ENCODE data around the gene SDR9C7. TPM values are rescaled to one million over a fixed set of nuclear protein-coding genes. Genes with fewer than 3 reads are reported as not detected.
"Not testable (repeated sequence)": the region's sequence is repeated elsewhere in the genome, so short reads cannot be mapped to it uniquely, and the experiment has no call there.

Gene SDR9C7
- not detected in 2 replicates for total RNA-seq

DNA sequence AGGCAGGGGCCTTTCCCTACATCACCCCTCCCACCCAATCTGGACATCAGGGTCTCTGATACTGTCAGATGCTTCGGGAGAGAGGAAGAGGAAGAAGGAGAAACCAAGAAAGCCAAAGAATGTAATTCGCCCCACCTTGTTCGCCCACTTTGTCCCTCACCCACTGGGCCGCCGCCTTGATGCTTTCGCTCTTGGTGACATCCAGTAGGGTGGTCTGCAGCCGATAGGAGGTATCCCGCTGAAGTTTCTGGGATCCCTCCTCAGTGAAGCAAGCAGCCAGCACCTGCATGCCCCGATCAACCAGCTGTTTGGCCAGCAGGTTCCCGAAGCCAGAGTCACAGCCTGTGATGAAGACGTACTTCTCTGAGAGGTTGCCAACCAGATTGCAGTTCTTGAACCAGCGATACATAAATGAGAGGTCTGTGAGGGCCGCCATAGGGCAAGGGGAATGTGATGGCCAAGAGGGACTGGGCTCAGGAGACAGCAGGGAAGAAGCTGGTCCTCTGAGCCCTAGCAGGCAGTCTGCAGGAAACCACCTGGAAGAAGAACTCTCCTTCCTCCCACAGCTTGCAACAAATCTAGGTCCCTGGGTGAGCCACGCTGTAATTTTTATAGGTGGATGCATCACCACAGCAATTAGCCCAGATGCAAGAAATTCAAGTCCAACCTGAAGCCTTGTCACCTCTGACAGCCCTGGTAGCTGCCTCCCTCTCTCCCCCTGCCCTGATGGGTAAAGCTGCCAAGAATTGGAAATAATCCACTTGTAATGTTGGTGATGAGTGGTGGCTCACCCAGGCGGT, at the start of gene SDR9C7:
SDR9C7 (minus strand) TSS at position 583 of the 800 bp plus-strand sequence; CDS start at position 436, 147 bp downstream.
- H3K4me3 ChIP-seq (ENCODE audit: low read depth, low read length) = no peak within 1 kb of the TSS
- no peak for DNase-seq (ENCODE audit: low read depth)
- TF ChIP-seq CTCF (conservative IDR thresholded peaks at IDR 0.05; ENCODE audit: low read depth, low read length) = no peak

DNA sequence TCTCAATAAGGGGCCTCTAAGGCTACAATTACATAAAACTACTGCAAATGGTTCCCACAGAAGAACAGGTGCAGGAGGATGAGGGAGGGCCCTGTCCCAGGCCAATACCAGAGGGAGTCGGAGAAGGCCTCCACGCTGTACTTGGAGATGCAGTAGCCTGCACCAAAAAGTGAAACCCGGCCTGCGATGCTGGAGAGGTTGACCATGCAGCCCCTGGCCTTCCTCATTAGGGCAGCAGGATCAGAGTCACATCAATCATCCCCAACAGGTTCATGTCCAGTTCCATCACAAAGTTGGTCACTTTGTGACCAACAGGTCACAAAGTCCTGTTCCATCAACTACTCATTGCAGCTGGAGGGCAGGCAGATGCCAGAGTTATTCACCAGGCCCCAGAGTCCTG, 49.2 kb upstream of the SDR9C7 start:
- DNase-seq (ENCODE audit: low read depth) = no peak
- no peak overlapping the region for H3K4me3 ChIP-seq (ENCODE audit: low read depth, low read length)

DNA sequence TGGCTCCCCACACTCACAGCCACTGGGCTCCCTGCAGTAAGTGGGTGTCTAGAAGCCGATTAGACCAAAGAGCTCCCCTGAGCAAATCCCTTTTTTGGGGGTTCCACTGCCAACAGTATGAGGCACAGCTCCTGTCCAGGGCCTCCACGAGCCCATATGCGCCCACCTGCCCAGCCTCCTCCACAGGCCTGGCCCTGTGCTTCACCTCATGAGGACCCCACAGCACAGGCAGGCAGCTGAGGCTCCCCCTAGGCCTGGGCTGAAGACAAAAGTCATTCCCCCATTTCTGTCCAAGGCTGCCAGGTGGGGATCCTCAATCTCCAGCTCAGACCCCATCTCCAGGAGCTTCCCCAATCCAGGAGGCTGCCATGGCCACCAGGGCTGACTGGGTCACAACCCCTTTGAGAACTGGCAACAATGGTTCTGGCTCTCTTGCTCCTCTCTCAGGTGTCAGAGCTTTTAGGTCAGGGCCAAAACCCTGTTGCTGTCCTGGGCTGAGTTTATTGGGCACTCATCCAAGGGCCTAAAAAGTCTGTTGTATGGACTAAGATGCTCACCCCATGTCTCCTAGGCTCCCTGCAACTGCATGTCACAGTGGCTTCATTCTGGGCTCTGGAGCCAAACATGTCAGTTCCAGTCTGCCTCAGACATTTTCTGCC, 48.5 kb upstream of the SDR9C7 start:
- DNase-seq (ENCODE audit: low read depth); H3K4me3 ChIP-seq (ENCODE audit: low read depth, low read length): not testable (repeated sequence)

More for the DNA sequence above, 49.2 kb upstream of the SDR9C7 start:
- no peak for TF ChIP-seq CTCF (conservative IDR thresholded peaks at IDR 0.05; ENCODE audit: low read depth, low read length)

GRCh38 chr12:56980941-56981530, 46.8 kb upstream of the SDR9C7 start:
- TF ChIP-seq CTCF (conservative IDR thresholded peaks at IDR 0.05; ENCODE audit: low read depth, low read length) = no peak
- no peak for DNase-seq (ENCODE audit: low read depth)
- no peak overlapping the region for H3K4me3 ChIP-seq (ENCODE audit: low read depth, low read length)

GRCh38 chr12:56980268-56980667, 46.1 kb upstream of the SDR9C7 start:
- TF ChIP-seq CTCF (conservative IDR thresholded peaks at IDR 0.05; ENCODE audit: low read depth, low read length) = no peak
- no peak overlapping the region for H3K4me3 ChIP-seq (ENCODE audit: low read depth, low read length)
- no peak for DNase-seq (ENCODE audit: low read depth)

DNA sequence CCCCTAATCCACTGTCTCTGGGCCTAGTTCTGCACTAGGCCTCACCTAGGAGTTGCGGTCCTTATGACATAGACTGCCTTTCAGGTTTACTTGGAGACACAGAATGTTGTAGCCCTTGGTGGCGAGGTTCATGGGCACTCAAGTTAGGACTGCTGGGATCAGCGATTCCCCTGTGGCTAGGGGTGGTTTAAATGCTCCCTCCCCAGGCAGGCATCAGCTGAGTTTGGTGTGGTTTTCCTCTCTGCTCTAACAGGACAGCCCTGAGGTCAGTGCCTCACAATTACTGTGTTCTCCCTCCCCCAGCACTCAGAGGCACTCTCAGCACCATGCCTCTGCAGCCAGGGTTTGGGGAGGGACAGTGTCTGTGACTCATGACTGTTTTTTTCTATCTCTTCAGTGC, 45.4 kb upstream of the SDR9C7 start:
- no peak for TF ChIP-seq CTCF (conservative IDR thresholded peaks at IDR 0.05; ENCODE audit: low read depth, low read length)
- DNase-seq (ENCODE audit: low read depth) = no peak
- no peak overlapping the region for H3K4me3 ChIP-seq (ENCODE audit: low read depth, low read length)

DNA sequence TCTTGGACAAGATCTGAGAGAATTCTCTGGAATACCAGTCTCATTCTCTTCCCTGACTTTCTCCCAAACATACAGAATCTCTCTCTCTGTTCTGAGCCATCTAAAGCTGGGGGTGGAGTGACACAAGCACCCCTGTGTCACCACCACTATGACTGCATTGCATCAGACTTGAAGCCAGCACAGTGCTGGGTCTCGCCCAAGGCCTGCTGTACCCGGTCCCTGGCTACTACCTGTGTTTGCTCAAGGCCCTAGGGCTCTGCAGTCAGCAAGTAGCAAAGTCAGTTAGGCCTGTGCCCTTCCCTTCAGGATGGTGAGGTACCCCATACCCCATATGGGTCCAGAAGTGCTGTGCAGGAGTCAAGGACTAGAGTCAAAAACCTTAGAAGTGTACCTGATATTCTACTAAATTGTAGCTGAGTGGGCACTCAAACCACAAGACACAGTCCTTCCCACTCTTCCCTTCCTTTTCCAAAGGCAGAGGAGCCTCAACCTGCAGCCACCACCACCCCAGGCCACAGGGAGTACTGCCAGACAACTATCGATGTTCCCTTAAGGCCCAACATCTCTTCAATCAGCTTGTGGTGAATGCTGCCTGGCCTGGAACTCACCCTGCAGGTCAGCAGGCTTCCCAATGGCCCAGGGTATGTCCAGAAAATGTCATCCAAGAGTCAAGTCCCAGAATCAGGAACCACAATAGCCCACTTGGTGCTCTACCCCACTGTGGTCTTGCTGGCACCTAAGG, 44.4 kb upstream of the SDR9C7 start:
- H3K4me3 ChIP-seq (ENCODE audit: low read depth, low read length) = no peak overlapping the region
- no peak for DNase-seq (ENCODE audit: low read depth)
- TF ChIP-seq CTCF (conservative IDR thresholded peaks at IDR 0.05; ENCODE audit: low read depth, low read length) = no peak

DNA sequence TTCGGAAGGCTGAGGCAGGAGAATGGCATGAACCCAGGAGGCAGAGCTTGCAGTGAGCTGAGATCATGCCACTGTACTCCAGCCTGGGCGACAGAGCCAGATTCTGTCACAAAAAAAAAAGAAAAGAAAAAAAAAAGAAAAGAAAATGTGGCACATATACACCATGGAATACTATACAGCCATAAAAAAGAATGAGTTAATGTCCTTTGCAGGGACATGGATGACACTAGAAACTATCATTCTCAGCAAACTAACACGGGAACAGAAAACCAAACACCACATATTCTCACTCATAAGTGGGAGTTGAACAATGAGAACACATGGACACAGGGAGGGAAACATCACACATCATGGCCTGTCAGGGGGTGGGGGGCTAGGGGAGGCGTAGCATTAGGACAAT, 43.2 kb upstream of the SDR9C7 start:
- not testable (repeated sequence) for H3K4me3 ChIP-seq (ENCODE audit: low read depth, low read length); DNase-seq (ENCODE audit: low read depth)

GRCh38 chr12:56974224-56974623, 40.0 kb upstream of the SDR9C7 start:
- H3K4me3 ChIP-seq (ENCODE audit: low read depth, low read length); DNase-seq (ENCODE audit: low read depth): not testable (repeated sequence)

GRCh38 chr12:56968910-56969309, 34.7 kb upstream of the SDR9C7 start:
- H3K4me3 ChIP-seq (ENCODE audit: low read depth, low read length); DNase-seq (ENCODE audit: low read depth): not testable (repeated sequence)
